Neural cell (in vitro differentiated cells): Measurements from ENCODE around the gene PIGS. TPM values are rescaled to one million over a fixed set of nuclear protein-coding genes. Genes with fewer than 3 reads are reported as not detected.

ENCODE experiments used
- CTCF ChIP-seq: fragments of 450-650 bp; IDR thresholded peaks from 2 replicates; pipeline ENCODE4 v1.5.1; 2014; ENCODE audit warnings: antibody characterized with exemption, mild to moderate bottlenecking, moderate library complexity; ENCODE audit not compliant: poor library complexity, severe bottlenecking
- polyA plus RNA-seq: library from polyadenylated mRNA; depleted of rRNA; stranded (reverse); fragments of >200 nt; gene quantifications from 2 replicates; pipeline ENCODE4 v1.2.3, GENCODE V29; 2014

PIGS gene
- polyA plus RNA-seq, 1 donor from 2014 or later: 37.6 TPM

DNA sequence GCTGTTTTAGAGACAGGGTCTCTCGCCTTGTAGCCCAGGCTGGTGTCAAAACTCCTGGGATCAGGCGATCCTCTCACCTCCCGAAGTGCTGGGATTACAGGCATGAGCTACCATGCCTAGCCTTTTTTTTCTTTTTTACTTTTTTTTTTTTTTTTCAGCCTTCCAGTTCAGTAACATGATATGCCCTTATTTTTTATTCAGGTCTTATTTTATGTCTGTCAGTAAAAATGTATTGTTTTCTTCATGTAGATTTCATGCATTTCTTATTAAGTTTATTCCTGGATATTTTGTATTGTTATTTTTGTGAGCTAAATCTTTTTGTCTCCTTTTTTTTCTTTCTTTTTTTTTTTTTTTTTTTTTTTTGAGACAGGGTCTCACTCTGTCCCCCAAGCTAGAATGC is 67.9 kb downstream of the PIGS start (continued):
- no peak for TF ChIP-seq CTCF

Other genes starting within 250 kb of the PIGS start
- 194 and 213 TPM in 2 replicates for gene IFT20, start 236.1 kb downstream of the PIGS start, polyA plus RNA-seq
- gene TNFAIP1, start 235.8 kb downstream of the PIGS start, polyA plus RNA-seq: 40.4 and 40.8 TPM in 2 replicates
- 75.4 and 84.0 TPM in 2 replicates for gene POLDIP2, start 214.0 kb downstream of the PIGS start, polyA plus RNA-seq
- not detected in 2 replicates for gene SEBOX, start 206.3 kb downstream of the PIGS start, polyA plus RNA-seq
- gene VTN, start 201.2 kb downstream of the PIGS start, polyA plus RNA-seq: 1.2 and 1.5 TPM in 2 replicates
- gene SARM1, start 199.8 kb downstream of the PIGS start, polyA plus RNA-seq: 21.6 and 23.9 TPM in 2 replicates
- 12.3 and 15.3 TPM in 2 replicates for gene SLC46A1, start 165.3 kb downstream of the PIGS start, polyA plus RNA-seq
- gene SLC13A2, start 97.9 kb downstream of the PIGS start, polyA plus RNA-seq: not detected in 2 replicates
- not detected in 2 replicates for gene FOXN1, start 65.2 kb downstream of the PIGS start, polyA plus RNA-seq
- 218 and 231 TPM in 2 replicates for gene UNC119, start 18.9 kb downstream of the PIGS start, polyA plus RNA-seq
- 3.6 and 4.0 TPM in 2 replicates for gene ALDOC, start 5.4 kb upstream of the PIGS start, polyA plus RNA-seq
- gene SPAG5, start 27.5 kb upstream of the PIGS start, polyA plus RNA-seq: 19.9 and 21.2 TPM in 2 replicates
- gene RSKR, start 42.7 kb upstream of the PIGS start, polyA plus RNA-seq: 45.7 and 47.5 TPM in 2 replicates
- gene BLTP2, start 73.6 kb upstream of the PIGS start, polyA plus RNA-seq: 52.1 and 54.4 TPM in 2 replicates
- 113 and 129 TPM in 2 replicates for gene SDF2, start 90.4 kb upstream of the PIGS start, polyA plus RNA-seq
- 19.0 and 20.4 TPM in 2 replicates for gene SUPT6H, start 90.7 kb upstream of the PIGS start, polyA plus RNA-seq
- 18.8 and 20.7 TPM in 2 replicates for gene PROCA1, start 140.4 kb upstream of the PIGS start, polyA plus RNA-seq
- gene RAB34, start 146.3 kb upstream of the PIGS start, polyA plus RNA-seq: 3.4 and 9.3 TPM in 2 replicates
- gene RPL23A, start 148.5 kb upstream of the PIGS start, polyA plus RNA-seq: 292 and 297 TPM in 2 replicates
- gene TLCD1, start 154.7 kb upstream of the PIGS start, polyA plus RNA-seq: not detected in 2 replicates
- 1.5 and 2.0 TPM in 2 replicates for gene NEK8, start 157.3 kb upstream of the PIGS start, polyA plus RNA-seq
- gene TRAF4, start 172.5 kb upstream of the PIGS start, polyA plus RNA-seq: 139 and 146 TPM in 2 replicates